ENCODE measurements around the gene PILRA. TPM values are rescaled to one million over a fixed set of nuclear protein-coding genes. Genes with fewer than 3 reads are reported as not detected.
A peak's percentile ranks its signal among the peaks of the same experiment; 100 is the strongest.

PILRA gene
- total RNA-seq, 1 donor from 2014 or later: 5.3 TPM

- Mint-ChIP-seq H3K27ac (no peak overlapping the region), H3K4me1 (ENCODE audit: low read depth) (peaks cover 10% of the 10 kb centered on the region), H3K27me3 (peaks cover 17% of the 10 kb centered on the region), H3K36me3 (ENCODE audit: insufficient read depth) (no peaks in the 10 kb centered on the region), H3K4me3 (ENCODE audit: low read depth) (no peak overlapping the region), H3K9me3 (ENCODE audit: low read depth) (no peaks in the 10 kb centered on the region)
- no peak for DNase-seq (ENCODE audit: low spot score, unreplicated experiment)
- TF ChIP-seq, protein P1, sequence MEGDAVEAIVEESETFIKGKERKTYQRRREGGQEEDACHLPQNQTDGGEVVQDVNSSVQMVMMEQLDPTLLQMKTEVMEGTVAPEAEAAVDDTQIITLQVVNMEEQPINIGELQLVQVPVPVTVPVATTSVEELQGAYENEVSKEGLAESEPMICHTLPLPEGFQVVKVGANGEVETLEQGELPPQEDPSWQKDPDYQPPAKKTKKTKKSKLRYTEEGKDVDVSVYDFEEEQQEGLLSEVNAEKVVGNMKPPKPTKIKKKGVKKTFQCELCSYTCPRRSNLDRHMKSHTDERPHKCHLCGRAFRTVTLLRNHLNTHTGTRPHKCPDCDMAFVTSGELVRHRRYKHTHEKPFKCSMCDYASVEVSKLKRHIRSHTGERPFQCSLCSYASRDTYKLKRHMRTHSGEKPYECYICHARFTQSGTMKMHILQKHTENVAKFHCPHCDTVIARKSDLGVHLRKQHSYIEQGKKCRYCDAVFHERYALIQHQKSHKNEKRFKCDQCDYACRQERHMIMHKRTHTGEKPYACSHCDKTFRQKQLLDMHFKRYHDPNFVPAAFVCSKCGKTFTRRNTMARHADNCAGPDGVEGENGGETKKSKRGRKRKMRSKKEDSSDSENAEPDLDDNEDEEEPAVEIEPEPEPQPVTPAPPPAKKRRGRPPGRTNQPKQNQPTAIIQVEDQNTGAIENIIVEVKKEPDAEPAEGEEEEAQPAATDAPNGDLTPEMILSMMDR (IDR thresholded peaks at IDR 0.05; ENCODE audit: unreplicated experiment): no peak
Measured at GRCh38 chr7:100406767-100407166, 33.5 kb downstream of the PILRA start.

- H3K36me3 Mint-ChIP-seq (ENCODE audit: insufficient read depth): no peaks in the 10 kb centered on the region
- peaks cover 17% of the 10 kb centered on the region for H3K27me3 Mint-ChIP-seq
- no peak for DNase-seq (ENCODE audit: low spot score, unreplicated experiment)
- peaks cover 10% of the 10 kb centered on the region for H3K4me1 Mint-ChIP-seq (ENCODE audit: low read depth)
- no peaks in the 10 kb centered on the region for H3K9me3 Mint-ChIP-seq (ENCODE audit: low read depth)
- no peak overlapping the region for H3K27ac Mint-ChIP-seq
- H3K4me3 Mint-ChIP-seq (ENCODE audit: low read depth): no peak overlapping the region
- TF ChIP-seq, protein P1 (IDR thresholded peaks at IDR 0.05; ENCODE audit: unreplicated experiment): peak; percentile 72
Measured at GRCh38 chr7:100407285-100408180, 34.2 kb downstream of the PILRA start.

- DNase-seq (ENCODE audit: low spot score, unreplicated experiment): no peak
Measured at GRCh38 chr7:100411101-100411500, 37.8 kb downstream of the PILRA start.

GRCh38 chr7:100413346-100413745 lies 40.1 kb downstream of the PILRA start:
- no peaks in the 10 kb centered on the region for H3K36me3 Mint-ChIP-seq (ENCODE audit: insufficient read depth)
- H3K27ac Mint-ChIP-seq: no peak overlapping the region

More at GRCh38 chr7:100411101-100411500, 37.8 kb downstream of the PILRA start:
- no peak overlapping the region for H3K4me3 Mint-ChIP-seq (ENCODE audit: low read depth)
- no peaks in the 10 kb centered on the region for H3K9me3 Mint-ChIP-seq (ENCODE audit: low read depth)
- TF ChIP-seq, protein P1 (IDR thresholded peaks at IDR 0.05; ENCODE audit: unreplicated experiment): no peak
- peaks cover 10% of the 10 kb centered on the region for H3K4me1 Mint-ChIP-seq (ENCODE audit: low read depth)
- no peak overlapping the region for H3K27ac Mint-ChIP-seq
- H3K36me3 Mint-ChIP-seq (ENCODE audit: insufficient read depth): no peaks in the 10 kb centered on the region
- peaks cover 22% of the 10 kb centered on the region for H3K27me3 Mint-ChIP-seq

DNA sequence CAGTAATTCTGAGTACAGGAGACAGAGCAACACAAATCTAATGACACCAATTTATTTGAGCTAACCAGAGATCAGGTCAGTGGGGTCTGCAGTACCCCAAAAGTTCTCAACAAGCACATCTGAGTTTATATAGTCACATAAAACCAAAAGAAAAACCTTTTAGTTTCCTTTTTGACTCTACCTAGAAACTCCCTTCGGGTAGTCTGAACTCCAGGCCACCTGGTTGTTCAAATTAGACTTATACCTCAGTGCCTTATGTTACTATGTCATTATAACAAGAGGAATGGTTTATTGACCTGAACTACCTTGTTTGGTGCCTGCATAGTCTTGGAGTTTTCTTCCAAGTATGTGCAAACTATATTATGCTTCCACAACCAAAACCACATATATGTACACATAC lies 40.6 kb downstream of the PILRA start:
- Mint-ChIP-seq H3K4me1 (ENCODE audit: low read depth) (no peaks in the 10 kb centered on the region), H3K36me3 (ENCODE audit: insufficient read depth) (no peaks in the 10 kb centered on the region), H3K27ac (no peak overlapping the region), H3K4me3 (ENCODE audit: low read depth) (no peak overlapping the region), H3K9me3 (ENCODE audit: low read depth) (no peaks in the 10 kb centered on the region), H3K27me3 (peaks cover 16% of the 10 kb centered on the region)
- TF ChIP-seq, protein P1 (IDR thresholded peaks at IDR 0.05; ENCODE audit: unreplicated experiment): no peak
- DNase-seq (ENCODE audit: low spot score, unreplicated experiment): no peak

More at GRCh38 chr7:100413346-100413745, 40.1 kb downstream of the PILRA start:
- TF ChIP-seq, protein P1 (IDR thresholded peaks at IDR 0.05; ENCODE audit: unreplicated experiment): no peak
- no peak for DNase-seq (ENCODE audit: low spot score, unreplicated experiment)
- Mint-ChIP-seq H3K27me3 (peaks cover 16% of the 10 kb centered on the region), H3K4me3 (ENCODE audit: low read depth) (no peak overlapping the region), H3K9me3 (ENCODE audit: low read depth) (no peaks in the 10 kb centered on the region), H3K4me1 (ENCODE audit: low read depth) (no peaks in the 10 kb centered on the region)
